GM23338 (cell line): ENCODE data around the gene UBTD1.

Experiments
- CREB1 ChIP-seq: fragments of 250-450 bp; sonication (Bioruptor Pico); IDR thresholded peaks from 2 replicates; pipeline ENCODE4 v1.5.0; 2020; ENCODE audit warnings: low read depth, mild to moderate bottlenecking, moderate library complexity
- EZH2 ChIP-seq: fragments of 200-600 bp; sonication (generic); IDR thresholded peaks from one replicate; pipeline ENCODE4 v1.8.0; 2017; ENCODE audit warnings: antibody characterized with exemption, mild to moderate bottlenecking, low read depth; ENCODE audit not compliant: unreplicated experiment
- EZH2phosphoT487 ChIP-seq: fragments of 200-600 bp; sonication (generic); IDR thresholded peaks from one replicate; pipeline ENCODE4 v1.8.1; 2018; ENCODE audit warnings: antibody characterized with exemption; ENCODE audit not compliant: unreplicated experiment
- JUNB ChIP-seq: IDR thresholded peaks from one replicate; pipeline ENCODE4 v1.6.1; 2016; ENCODE audit warnings: antibody characterized with exemption; ENCODE audit not compliant: unreplicated experiment
- POLR2AphosphoS5 ChIP-seq: IDR thresholded peaks from 2 replicates; pipeline ENCODE4 v1.6.1; 2016; ENCODE audit warnings: antibody characterized with exemption, low read depth
- ZNF114 ChIP-seq: fragments of 250-450 bp; sonication (Bioruptor Pico); IDR thresholded peaks from 2 replicates; pipeline ENCODE4 v1.5.0; 2020; ENCODE audit warnings: mild to moderate bottlenecking, moderate library complexity
- TF ChIP-seq, protein P1 (sequence below), 2 experiments: fragments of 200-600 bp in 1 of 2; sonication (generic) in 1 of 2; conservative IDR thresholded peaks; 2 replicates each; pipeline versions ENCODE4 v1.5.1 to v1.6.1; 2016 to 2017; ENCODE audit warnings: antibody characterized with exemption in 2 of 2, low read depth in 2 of 2, mild to moderate bottlenecking in 2 of 2, moderate library complexity in 1 of 2
- TF ChIP-seq, protein P2 (sequence below): IDR thresholded peaks from one replicate; pipeline ENCODE4 v1.6.1; 2018; ENCODE audit warnings: antibody characterized with exemption; ENCODE audit not compliant: unreplicated experiment

GRCh38 chr10:97585439-97585811, 86.7 kb downstream of the UBTD1 start:
- TF ChIP-seq, protein P1, sequence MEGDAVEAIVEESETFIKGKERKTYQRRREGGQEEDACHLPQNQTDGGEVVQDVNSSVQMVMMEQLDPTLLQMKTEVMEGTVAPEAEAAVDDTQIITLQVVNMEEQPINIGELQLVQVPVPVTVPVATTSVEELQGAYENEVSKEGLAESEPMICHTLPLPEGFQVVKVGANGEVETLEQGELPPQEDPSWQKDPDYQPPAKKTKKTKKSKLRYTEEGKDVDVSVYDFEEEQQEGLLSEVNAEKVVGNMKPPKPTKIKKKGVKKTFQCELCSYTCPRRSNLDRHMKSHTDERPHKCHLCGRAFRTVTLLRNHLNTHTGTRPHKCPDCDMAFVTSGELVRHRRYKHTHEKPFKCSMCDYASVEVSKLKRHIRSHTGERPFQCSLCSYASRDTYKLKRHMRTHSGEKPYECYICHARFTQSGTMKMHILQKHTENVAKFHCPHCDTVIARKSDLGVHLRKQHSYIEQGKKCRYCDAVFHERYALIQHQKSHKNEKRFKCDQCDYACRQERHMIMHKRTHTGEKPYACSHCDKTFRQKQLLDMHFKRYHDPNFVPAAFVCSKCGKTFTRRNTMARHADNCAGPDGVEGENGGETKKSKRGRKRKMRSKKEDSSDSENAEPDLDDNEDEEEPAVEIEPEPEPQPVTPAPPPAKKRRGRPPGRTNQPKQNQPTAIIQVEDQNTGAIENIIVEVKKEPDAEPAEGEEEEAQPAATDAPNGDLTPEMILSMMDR (conservative IDR thresholded peaks at IDR 0.05; ENCODE audit: low read depth in 2 of 2): no peak
- TF ChIP-seq EZH2 (no peak), EZH2phosphoT487 (no peak), CREB1 (CRISPR knock-in tag) (no peak), POLR2AphosphoS5 (no peak), ZNF114 (CRISPR knock-in tag) (no peak), JUNB (no peak)
- TF ChIP-seq, protein P2, sequence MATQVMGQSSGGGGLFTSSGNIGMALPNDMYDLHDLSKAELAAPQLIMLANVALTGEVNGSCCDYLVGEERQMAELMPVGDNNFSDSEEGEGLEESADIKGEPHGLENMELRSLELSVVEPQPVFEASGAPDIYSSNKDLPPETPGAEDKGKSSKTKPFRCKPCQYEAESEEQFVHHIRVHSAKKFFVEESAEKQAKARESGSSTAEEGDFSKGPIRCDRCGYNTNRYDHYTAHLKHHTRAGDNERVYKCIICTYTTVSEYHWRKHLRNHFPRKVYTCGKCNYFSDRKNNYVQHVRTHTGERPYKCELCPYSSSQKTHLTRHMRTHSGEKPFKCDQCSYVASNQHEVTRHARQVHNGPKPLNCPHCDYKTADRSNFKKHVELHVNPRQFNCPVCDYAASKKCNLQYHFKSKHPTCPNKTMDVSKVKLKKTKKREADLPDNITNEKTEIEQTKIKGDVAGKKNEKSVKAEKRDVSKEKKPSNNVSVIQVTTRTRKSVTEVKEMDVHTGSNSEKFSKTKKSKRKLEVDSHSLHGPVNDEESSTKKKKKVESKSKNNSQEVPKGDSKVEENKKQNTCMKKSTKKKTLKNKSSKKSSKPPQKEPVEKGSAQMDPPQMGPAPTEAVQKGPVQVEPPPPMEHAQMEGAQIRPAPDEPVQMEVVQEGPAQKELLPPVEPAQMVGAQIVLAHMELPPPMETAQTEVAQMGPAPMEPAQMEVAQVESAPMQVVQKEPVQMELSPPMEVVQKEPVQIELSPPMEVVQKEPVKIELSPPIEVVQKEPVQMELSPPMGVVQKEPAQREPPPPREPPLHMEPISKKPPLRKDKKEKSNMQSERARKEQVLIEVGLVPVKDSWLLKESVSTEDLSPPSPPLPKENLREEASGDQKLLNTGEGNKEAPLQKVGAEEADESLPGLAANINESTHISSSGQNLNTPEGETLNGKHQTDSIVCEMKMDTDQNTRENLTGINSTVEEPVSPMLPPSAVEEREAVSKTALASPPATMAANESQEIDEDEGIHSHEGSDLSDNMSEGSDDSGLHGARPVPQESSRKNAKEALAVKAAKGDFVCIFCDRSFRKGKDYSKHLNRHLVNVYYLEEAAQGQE: no peak
